Measurements from ENCODE around the gene DPP9. TPM values are rescaled to one million over a fixed set of nuclear protein-coding genes. Genes with fewer than 3 reads are reported as not detected.

The DPP9 gene
- total and polyA plus RNA-seq, 2 of the 13 experiments (the other 11 are each of a cell fraction or from before 2014, with no cell fraction given): 8.4 to 25.8 TPM

DNA sequence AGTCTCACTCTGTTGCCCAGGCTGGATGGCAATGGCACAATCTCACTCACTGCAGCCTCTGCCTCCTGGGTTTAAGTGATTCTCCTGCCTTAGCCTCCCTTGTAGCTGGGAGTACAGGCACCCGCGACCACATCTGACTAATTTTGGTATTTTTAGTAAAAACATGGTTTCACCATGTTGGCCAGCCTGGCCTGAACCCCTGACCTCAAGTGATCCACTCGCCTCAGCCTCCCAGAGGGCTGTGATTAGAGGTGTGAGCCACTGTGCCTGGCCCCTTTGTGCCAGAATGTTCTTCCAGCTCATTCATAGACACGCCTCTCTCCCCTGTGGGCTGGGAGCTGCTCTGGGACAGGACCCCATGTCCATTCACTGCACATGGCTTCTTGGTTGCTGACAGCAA lies 62.6 kb downstream of the DPP9 start:
- Histone ChIP-seq H3K36me3 (replicated peaks in 1 of 2; ENCODE audit: control insufficient read depth in 1 of 2, insufficient read depth in 2 of 2, low read length in 2 of 2) (peaks cover 32 to 73% of the 10 kb centered on the region in 2 experiments), H3K4me2 (ENCODE audit: low read depth, low read length) (no peak overlapping the region), H3K9ac (ENCODE audit: insufficient read depth, low read depth, low read length) (no peak overlapping the region), H3K27ac (ENCODE audit: extremely low read length, insufficient read depth, low read length) (no peak overlapping the region), H2AFZ (ENCODE audit: low read length) (no peak overlapping the region), H3K4me3 (replicated peaks in 1 of 3; ENCODE audit: insufficient read depth in 1 of 3, low read depth in 2 of 3, low read length in 3 of 3) (no peak overlapping the region), H3K4me1 (ENCODE audit: insufficient read depth, low read length) (no peaks in the 10 kb centered on the region), H3K27me3 (ENCODE audit: control insufficient read depth in 1 of 2, insufficient read depth in 2 of 2, low read length in 2 of 2) (no peaks in the 10 kb centered on the region), H4K20me1 (ENCODE audit: insufficient read depth, low read length) (peaks cover 9% of the 10 kb centered on the region; the same call in 1 of the 2 replicates), H3K79me2 (ENCODE audit: insufficient read depth, low read length) (peaks cover 7% of the 10 kb centered on the region), H3K9me3 (ENCODE audit: low read length) (no peaks in the 10 kb centered on the region)
- no TSS peak for BruUV-seq (replicated peaks)
- TF ChIP-seq RBFOX2 (IDR thresholded peaks at IDR 0.05; ENCODE audit: low read depth, low read length) (0 out of 2 replicates have a peak, but pooled peaks have one; percentile 8), ZNF547 (CRISPR knock-in tag; IDR thresholded peaks at IDR 0.05) (no peak)
- no peak for ATAC-seq
- intact Hi-C loops (cut with micrococcal nuclease; ENCODE audit: unreplicated experiment) (no loop called here), in situ Hi-C loops (cut with HindIII; ENCODE audit: extremely low pct_ligation_motif_present, low pct_unique_long_range_greater_than_20kb) (no loop called here)
- POLR2A ChIA-PET: interaction anchor here (2.3 kb wide), 1 partner anchor 8 kb away, joined by 5 read pairs; the partner anchor contains the start of gene MYDGF
- WGBS (ENCODE audit: low lambda C conversion rate): 100% methylated on average over 4 of the region's 4 CpGs
- no peak for DNase-seq (ENCODE audit: low spot score)
- CTCF ChIA-PET (ENCODE audit: low intra/inter-chr PET ratio, low total read pairs): no interaction called here
- no peak for FAIRE-seq

DNA sequence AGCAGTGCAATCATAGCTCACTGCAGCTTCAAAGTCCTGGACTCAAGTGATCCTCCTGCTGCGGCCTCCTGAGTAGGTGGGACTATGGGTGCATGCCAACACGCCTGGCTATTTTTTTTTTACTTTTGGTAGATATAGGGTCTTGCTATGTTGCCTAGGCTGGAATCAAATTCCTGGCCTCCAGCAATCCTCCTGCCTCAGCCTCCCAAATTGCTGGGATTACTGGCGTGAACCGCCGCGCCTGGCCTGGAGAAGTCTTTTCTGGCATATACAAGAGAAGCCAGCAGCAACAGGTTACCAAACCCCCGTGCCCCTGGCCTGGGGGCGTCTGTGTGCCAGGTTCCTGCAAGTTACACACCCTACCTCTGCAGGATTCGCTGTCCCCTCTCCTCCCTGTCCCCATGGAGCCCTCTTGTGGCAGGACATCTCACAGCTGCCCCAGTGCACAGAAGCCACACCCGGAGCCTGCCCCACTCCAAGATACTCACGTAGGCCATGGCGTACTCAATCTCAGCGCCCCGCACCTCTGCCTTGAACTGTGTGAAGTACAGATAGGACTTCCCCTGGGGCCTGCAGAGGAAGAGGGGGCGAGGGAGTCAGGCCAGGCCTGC lies 63.4 kb downstream of the DPP9 start:
- peak; percentile 8 for FAIRE-seq
- no peaks in the 10 kb centered on the region for H3K27me3 ChIP-seq (ENCODE audit: control insufficient read depth in 1 of 2, insufficient read depth in 2 of 2, low read length in 2 of 2)
- DNase-seq (ENCODE audit: low spot score): peak; percentile 42
- 92% methylated on average over 6 of the region's 15 CpGs for WGBS (ENCODE audit: low lambda C conversion rate)
- peaks cover 4% of the 10 kb centered on the region for H3K79me2 ChIP-seq (ENCODE audit: insufficient read depth, low read length)
- ATAC-seq: peak; percentile 75
- H3K9ac ChIP-seq (ENCODE audit: insufficient read depth, low read depth, low read length): no peak overlapping the region
- in situ Hi-C loops (cut with HindIII; ENCODE audit: extremely low pct_ligation_motif_present, low pct_unique_long_range_greater_than_20kb) (no loop called here), intact Hi-C loops (cut with micrococcal nuclease; ENCODE audit: unreplicated experiment) (no loop called here)
- H2AFZ ChIP-seq (ENCODE audit: low read length): no peak overlapping the region
- no TSS peak for BruUV-seq (replicated peaks)
- H3K4me2 ChIP-seq (ENCODE audit: low read depth, low read length): no peak overlapping the region
- H3K4me1 ChIP-seq (ENCODE audit: insufficient read depth, low read length): peaks cover 2% of the 10 kb centered on the region
- CTCF ChIA-PET (ENCODE audit: low intra/inter-chr PET ratio, low total read pairs): no interaction called here
- POLR2A ChIA-PET: interaction anchor here (2.3 kb wide), 1 partner anchor 9 kb away, joined by 5 read pairs; the partner anchor contains the start of gene MYDGF
- H3K9me3 ChIP-seq (ENCODE audit: low read length): no peaks in the 10 kb centered on the region
- H3K4me3 ChIP-seq (replicated peaks in 1 of 3; ENCODE audit: insufficient read depth in 1 of 3, low read depth in 2 of 3, low read length in 3 of 3): no peak overlapping the region
- H4K20me1 ChIP-seq (ENCODE audit: insufficient read depth, low read length): peaks cover 9% of the 10 kb centered on the region; the same call in 1 of the 2 replicates
- no peak overlapping the region for H3K27ac ChIP-seq (ENCODE audit: extremely low read length, insufficient read depth, low read length)
- H3K36me3 ChIP-seq (replicated peaks in 1 of 2; ENCODE audit: control insufficient read depth in 1 of 2, insufficient read depth in 2 of 2, low read length in 2 of 2): peaks cover 32 to 72% of the 10 kb centered on the region in 2 experiments
- TF ChIP-seq, protein P1, sequence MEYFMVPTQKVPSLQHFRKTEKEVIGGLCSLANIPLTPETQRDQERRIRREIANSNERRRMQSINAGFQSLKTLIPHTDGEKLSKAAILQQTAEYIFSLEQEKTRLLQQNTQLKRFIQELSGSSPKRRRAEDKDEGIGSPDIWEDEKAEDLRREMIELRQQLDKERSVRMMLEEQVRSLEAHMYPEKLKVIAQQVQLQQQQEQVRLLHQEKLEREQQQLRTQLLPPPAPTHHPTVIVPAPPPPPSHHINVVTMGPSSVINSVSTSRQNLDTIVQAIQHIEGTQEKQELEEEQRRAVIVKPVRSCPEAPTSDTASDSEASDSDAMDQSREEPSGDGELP (IDR thresholded peaks at IDR 0.05; ENCODE audit: borderline replicate concordance, low read depth): peak; percentile 18; the same call in 1 of the 2 replicates
- TF ChIP-seq, protein P2, sequence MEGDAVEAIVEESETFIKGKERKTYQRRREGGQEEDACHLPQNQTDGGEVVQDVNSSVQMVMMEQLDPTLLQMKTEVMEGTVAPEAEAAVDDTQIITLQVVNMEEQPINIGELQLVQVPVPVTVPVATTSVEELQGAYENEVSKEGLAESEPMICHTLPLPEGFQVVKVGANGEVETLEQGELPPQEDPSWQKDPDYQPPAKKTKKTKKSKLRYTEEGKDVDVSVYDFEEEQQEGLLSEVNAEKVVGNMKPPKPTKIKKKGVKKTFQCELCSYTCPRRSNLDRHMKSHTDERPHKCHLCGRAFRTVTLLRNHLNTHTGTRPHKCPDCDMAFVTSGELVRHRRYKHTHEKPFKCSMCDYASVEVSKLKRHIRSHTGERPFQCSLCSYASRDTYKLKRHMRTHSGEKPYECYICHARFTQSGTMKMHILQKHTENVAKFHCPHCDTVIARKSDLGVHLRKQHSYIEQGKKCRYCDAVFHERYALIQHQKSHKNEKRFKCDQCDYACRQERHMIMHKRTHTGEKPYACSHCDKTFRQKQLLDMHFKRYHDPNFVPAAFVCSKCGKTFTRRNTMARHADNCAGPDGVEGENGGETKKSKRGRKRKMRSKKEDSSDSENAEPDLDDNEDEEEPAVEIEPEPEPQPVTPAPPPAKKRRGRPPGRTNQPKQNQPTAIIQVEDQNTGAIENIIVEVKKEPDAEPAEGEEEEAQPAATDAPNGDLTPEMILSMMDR (CRISPR knock-in tag; IDR thresholded peaks at IDR 0.05): peak; percentile 78
- TF ChIP-seq, protein P3, sequence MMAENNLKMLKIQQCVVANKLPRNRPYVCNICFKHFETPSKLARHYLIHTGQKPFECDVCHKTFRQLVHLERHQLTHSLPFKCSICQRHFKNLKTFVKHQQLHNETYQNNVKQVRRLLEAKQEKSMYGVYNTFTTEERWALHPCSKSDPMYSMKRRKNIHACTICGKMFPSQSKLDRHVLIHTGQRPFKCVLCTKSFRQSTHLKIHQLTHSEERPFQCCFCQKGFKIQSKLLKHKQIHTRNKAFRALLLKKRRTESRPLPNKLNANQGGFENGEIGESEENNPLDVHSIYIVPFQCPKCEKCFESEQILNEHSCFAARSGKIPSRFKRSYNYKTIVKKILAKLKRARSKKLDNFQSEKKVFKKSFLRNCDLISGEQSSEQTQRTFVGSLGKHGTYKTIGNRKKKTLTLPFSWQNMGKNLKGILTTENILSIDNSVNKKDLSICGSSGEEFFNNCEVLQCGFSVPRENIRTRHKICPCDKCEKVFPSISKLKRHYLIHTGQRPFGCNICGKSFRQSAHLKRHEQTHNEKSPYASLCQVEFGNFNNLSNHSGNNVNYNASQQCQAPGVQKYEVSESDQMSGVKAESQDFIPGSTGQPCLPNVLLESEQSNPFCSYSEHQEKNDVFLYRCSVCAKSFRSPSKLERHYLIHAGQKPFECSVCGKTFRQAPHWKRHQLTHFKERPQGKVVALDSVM (CRISPR knock-in tag; IDR thresholded peaks at IDR 0.05): peak; percentile 72
- TF ChIP-seq RAD21 (CRISPR knock-in tag; IDR thresholded peaks at IDR 0.05): peak; percentile 42
- no peak for TF ChIP-seq ZNF589 (CRISPR knock-in tag; conservative IDR thresholded peaks at IDR 0.05)
- TF ChIP-seq BRD4 (CRISPR knock-in tag; IDR thresholded peaks at IDR 0.05): no peak
- peak; percentile 54 for TF ChIP-seq AGO2 (optimal IDR thresholded peaks at IDR 0.05; ENCODE audit: low read depth, low read length)
- peak; percentile 69 for TF ChIP-seq STAG1 (CRISPR knock-in tag; IDR thresholded peaks at IDR 0.05)
- TF ChIP-seq, protein P4, sequence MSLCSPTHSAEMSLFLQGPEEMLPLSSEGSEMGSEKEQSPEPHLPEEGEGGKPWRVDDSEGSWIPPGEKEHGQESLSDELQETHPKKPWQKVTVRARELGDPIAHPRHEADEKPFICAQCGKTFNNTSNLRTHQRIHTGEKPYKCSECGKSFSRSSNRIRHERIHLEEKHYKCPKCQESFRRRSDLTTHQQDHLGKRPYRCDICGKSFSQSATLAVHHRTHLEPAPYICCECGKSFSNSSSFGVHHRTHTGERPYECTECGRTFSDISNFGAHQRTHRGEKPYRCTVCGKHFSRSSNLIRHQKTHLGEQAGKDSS (CRISPR knock-in tag; IDR thresholded peaks at IDR 0.05; ENCODE audit: borderline replicate concordance, low read depth): 0 out of 2 replicates have a peak, but pooled peaks have one; percentile 30
- 0 out of 2 replicates have a peak, but pooled peaks have one; percentile 27 for TF ChIP-seq KLF12 (CRISPR knock-in tag; IDR thresholded peaks at IDR 0.05; ENCODE audit: borderline replicate concordance)
